ENCODE measurements around the gene ARL5C. TPM values are rescaled to one million over a fixed set of nuclear protein-coding genes. Genes with fewer than 3 reads are reported as not detected.
A peak's percentile ranks its signal among the peaks of the same experiment; 100 is the strongest.

The ARL5C gene
- total RNA-seq, 2 experiments from 2014 or later: not detected

- Mint-ChIP-seq H3K27ac (peak overlapping the region; percentile 76), H3K27me3 (no peaks in the 10 kb centered on the region), H3K36me3 (ENCODE audit: low read depth) (peaks cover 2% of the 10 kb centered on the region), H3K9me3 (no peaks in the 10 kb centered on the region), H3K4me1 (ENCODE audit: low read depth) (peaks cover 38% of the 10 kb centered on the region), H3K4me3 (peak overlapping the region; percentile 44)
- ATAC-seq (no peak), DNase-seq (no peak)
- TF ChIP-seq, protein P1, sequence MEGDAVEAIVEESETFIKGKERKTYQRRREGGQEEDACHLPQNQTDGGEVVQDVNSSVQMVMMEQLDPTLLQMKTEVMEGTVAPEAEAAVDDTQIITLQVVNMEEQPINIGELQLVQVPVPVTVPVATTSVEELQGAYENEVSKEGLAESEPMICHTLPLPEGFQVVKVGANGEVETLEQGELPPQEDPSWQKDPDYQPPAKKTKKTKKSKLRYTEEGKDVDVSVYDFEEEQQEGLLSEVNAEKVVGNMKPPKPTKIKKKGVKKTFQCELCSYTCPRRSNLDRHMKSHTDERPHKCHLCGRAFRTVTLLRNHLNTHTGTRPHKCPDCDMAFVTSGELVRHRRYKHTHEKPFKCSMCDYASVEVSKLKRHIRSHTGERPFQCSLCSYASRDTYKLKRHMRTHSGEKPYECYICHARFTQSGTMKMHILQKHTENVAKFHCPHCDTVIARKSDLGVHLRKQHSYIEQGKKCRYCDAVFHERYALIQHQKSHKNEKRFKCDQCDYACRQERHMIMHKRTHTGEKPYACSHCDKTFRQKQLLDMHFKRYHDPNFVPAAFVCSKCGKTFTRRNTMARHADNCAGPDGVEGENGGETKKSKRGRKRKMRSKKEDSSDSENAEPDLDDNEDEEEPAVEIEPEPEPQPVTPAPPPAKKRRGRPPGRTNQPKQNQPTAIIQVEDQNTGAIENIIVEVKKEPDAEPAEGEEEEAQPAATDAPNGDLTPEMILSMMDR (IDR thresholded peaks at IDR 0.05): no peak
- ChIA-PET CTCF (interaction anchor here (1.0 to 27.4 kb wide), 4 partner anchors 16 to 44 kb away, joined by 3 to 516 read pairs (median 108); partner anchors contain the start of genes ARL5C and STAC2), POLR2A (interaction anchor here (1.3 to 2.8 kb wide), 5 partner anchors 10 to 57 kb away, joined by 6 to 16 read pairs (median 7); partner anchors contain the start of gene RPL19)
- intact Hi-C loops (cut with micrococcal nuclease): no loop called here
Observed at GRCh38 chr17:39210093-39210434, 44.1 kb upstream of the ARL5C start.

- H3K36me3 Mint-ChIP-seq (ENCODE audit: low read depth): peaks cover 7% of the 10 kb centered on the region
- TF ChIP-seq, protein P1 (IDR thresholded peaks at IDR 0.05): no peak
- ChIA-PET POLR2A (interaction anchor here (1.3 to 2.8 kb wide), 8 partner anchors 9 to 57 kb away, joined by 3 to 16 read pairs (median 6); partner anchors contain the start of gene RPL19), CTCF (interaction anchor here (1.0 to 27.4 kb wide), 7 partner anchors 9 to 226 kb away, joined by 3 to 516 read pairs (median 23); partner anchors contain the start of genes ARL5C, RPL19 and STAC2)
- peak; percentile 86 for ATAC-seq
- no peaks in the 10 kb centered on the region for H3K27me3 Mint-ChIP-seq
- H3K9me3 Mint-ChIP-seq: no peaks in the 10 kb centered on the region
- H3K4me1 Mint-ChIP-seq (ENCODE audit: low read depth): peaks cover 38% of the 10 kb centered on the region
- H3K4me3 Mint-ChIP-seq: peak overlapping the region; percentile 44
- H3K27ac Mint-ChIP-seq: peak overlapping the region; percentile 77
- intact Hi-C loops (cut with micrococcal nuclease): loop anchor here (10.0 kb wide), 1 partner anchor 195 kb away; the partner anchor contains the start of gene FBXL20
- DNase-seq: peak; percentile 92
Observed at GRCh38 chr17:39209317-39210092, 43.5 kb upstream of the ARL5C start.

DNA sequence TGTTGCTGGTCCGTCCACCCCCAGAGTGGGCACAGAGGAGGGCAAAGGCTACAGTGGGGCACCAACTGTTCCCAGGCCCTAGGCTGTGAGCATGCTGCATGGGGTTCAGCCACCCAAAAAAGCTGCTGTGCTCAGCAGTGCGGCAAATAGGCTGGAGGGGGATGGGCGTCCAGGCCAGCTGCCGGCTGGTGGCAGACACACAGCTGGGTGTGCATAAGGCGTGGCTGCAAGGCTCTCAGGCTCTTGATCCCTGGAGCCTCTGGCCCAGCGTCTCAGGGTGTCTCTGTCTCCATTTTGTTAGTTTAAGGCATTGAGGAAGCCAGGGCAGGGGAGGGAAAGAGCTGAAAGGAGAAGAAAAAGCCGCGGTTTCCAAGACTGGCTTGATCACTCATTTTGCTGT lies 42.9 kb upstream of the ARL5C start:
- Mint-ChIP-seq H3K36me3 (ENCODE audit: low read depth) (peaks cover 13% of the 10 kb centered on the region), H3K4me1 (ENCODE audit: low read depth) (peaks cover 42% of the 10 kb centered on the region), H3K27ac (peak overlapping the region; percentile 36), H3K9me3 (no peaks in the 10 kb centered on the region), H3K27me3 (no peaks in the 10 kb centered on the region), H3K4me3 (peak overlapping the region; percentile 44)
- ATAC-seq (peak; percentile 14), DNase-seq (peak; percentile 69)
- TF ChIP-seq, protein P1 (IDR thresholded peaks at IDR 0.05): no peak
- intact Hi-C loops (cut with micrococcal nuclease): loop anchor here (10.0 kb wide), 1 partner anchor 196 kb away; the partner anchor contains the start of gene FBXL20
- CTCF ChIA-PET: interaction anchor here (0.9 to 27.4 kb wide), 8 partner anchors 9 to 226 kb away, joined by 3 to 516 read pairs (median 14); partner anchors contain the start of genes ARL5C, RPL19 and STAC2
- POLR2A ChIA-PET: interaction anchor here (1.3 to 2.8 kb wide), 8 partner anchors 9 to 56 kb away, joined by 3 to 16 read pairs (median 6); partner anchors contain the start of gene RPL19

- Mint-ChIP-seq H3K27ac (peak overlapping the region; percentile 15), H3K27me3 (no peaks in the 10 kb centered on the region), H3K4me1 (ENCODE audit: low read depth) (peaks cover 46% of the 10 kb centered on the region), H3K36me3 (ENCODE audit: low read depth) (peaks cover 21% of the 10 kb centered on the region), H3K9me3 (no peaks in the 10 kb centered on the region), H3K4me3 (peak overlapping the region; percentile 21)
- CTCF ChIA-PET: interaction anchor here (0.9 to 27.4 kb wide), 8 partner anchors 11 to 225 kb away, joined by 3 to 516 read pairs (median 14); partner anchors contain the start of gene ARL5C
- TF ChIP-seq, protein P1 (IDR thresholded peaks at IDR 0.05): no peak
- ATAC-seq (peak; percentile 21), DNase-seq (peak; percentile 68)
- POLR2A ChIA-PET: interaction anchor here (0.6 to 2.8 kb wide), 9 partner anchors 8 to 55 kb away, joined by 3 to 16 read pairs (median 6); partner anchors contain the start of gene RPL19
- intact Hi-C loops (cut with micrococcal nuclease): loop anchor here (10.0 kb wide), 1 partner anchor 197 kb away; the partner anchor contains the start of gene FBXL20
Observed at GRCh38 chr17:39208136-39208535, 42.2 kb upstream of the ARL5C start.
